ENCODE results near the gene CYP2E1.
"Not testable (repeated sequence)": the region's sequence is repeated elsewhere in the genome, so short reads cannot be mapped to it uniquely, and the experiment has no call there.

CYP2E1 gene

GRCh38 chr10:133528845-133529575 is 1.8 kb downstream of the CYP2E1 start:
- no peak for DNase-seq

DNA sequence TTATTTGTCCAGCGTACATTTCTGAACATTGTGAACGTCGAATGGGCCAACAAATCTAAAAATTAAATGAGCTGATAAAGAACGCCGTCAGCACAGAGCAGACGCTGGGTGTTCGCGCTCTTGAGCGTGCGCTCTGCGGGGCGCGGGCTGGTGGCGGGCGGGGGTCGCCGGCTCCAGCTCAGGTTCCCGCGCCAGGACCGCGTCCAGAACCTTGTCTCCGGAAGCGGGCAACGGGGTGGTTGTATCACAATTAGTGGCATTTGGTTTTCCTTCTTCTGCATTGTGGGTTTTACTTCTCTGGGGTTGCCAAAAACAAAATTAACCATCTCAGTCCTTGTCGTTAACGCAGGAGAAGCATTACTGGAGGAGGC is 2.4 kb downstream of the CYP2E1 start:
- DNase-seq = no peak

DNA sequence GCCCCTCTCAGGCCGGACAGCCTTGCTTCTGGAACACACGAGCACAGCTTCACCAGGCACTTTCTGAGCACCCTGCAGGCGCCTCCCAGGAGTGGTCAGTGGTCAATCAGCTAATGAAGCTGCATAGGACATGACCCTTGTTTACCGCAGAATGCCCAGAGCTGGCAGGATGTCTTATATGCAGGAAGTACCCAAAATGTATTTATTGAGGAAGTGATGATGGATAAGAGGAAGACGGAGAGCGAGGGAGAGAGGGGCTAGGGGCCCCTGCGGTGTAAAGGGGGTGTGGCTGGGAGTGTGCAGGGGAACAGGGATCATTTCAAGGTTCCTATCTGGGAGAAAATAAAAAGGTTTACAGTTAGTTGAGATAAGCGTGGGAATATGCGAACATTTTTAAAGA is 3.3 kb downstream of the CYP2E1 start:
- DNase-seq = no peak

DNA sequence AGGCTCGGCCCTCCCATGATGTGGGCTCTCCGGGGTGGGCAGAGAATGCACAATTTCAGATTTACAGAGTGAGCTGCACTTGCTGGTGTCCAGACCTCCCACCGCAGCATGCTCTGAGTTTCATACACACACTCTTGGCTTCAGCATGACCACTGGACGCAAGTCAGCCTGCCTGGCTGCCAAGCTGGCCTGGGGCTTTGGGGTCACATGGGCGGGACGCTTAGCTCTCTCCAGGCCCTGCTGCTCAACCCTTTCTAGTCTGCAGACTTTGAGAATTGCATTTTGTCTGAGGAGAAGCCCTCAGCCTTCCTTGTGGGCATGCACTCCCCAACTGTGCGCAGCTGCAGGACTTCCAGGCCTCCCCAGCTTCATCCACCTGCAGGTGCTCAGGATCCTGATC is 5.7 kb downstream of the CYP2E1 start:
- DNase-seq = no peak

DNA sequence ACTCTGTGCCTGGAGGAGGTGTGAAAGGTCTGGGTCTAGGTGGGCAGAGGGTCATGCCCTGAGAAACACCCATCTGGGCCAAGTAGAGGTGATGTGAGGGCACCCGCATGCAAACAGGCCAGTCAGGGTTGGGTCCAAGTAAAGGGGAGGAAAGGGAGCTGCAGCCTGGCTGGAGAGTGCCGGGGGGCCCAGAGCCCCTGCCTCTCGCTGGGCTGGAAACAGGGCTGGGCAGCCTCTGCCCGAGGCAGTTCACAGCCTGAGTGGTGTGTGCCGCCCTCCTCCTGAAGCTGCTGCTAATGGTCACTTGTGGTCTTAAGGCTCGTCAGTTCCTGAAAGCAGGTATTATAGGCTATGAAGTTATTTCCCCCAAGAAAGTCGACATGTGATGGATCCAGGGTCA is 7.3 kb downstream of the CYP2E1 start:
- no peak for DNase-seq

- DNase-seq = no peak
These were observed 9.0 kb downstream of the CYP2E1 start for GRCh38 chr10:133536198-133536597.

DNA sequence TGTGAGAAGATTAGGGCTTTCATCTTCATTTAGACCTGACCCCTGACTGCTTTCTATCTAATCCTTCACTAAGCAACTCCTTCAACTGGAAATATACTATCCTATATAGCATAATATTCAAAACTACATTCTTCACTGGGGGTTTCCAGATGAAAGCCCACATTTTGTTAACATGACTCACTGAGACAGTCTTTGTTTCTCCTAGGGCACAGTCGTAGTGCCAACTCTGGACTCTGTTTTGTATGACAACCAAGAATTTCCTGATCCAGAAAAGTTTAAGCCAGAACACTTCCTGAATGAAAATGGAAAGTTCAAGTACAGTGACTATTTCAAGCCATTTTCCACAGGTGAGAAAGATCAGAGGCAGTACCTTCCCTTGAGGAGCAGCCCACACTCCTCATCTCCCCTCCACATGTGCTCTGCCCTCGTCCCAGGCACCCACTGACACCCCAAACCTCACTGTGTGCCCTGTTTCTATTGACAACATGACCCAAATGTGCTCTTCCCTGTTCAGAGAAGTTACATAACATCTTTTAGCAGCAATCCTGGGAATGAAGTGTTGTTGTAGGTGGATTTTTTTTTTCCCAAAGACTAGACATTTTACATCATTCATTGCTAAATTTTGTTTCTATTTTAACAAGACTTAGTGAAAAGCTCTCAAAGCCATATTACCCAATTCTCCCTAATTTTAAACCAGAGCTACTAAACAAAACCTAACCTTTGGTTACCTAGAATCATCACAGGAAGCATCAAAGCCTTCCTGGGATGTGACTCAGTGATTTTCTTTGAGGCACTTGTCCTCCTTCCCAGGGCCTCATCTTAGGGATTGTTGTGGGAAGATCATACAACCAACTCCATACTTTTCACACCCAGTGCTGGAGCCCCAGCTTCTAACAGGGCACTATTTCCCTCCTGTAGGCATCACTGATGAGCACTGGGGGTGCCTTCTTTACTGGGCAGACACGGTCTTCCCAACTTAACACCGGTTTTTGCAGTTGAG is 10.7 kb downstream of the CYP2E1 start:
- no peak for DNase-seq

- DNase-seq = not testable (repeated sequence)
These were observed 14.3 kb downstream of the CYP2E1 start for GRCh38 chr10:133541441-133541975.

GRCh38 chr10:133544506-133544905 is 17.3 kb downstream of the CYP2E1 start:
- DNase-seq = no peak

GRCh38 chr10:133554600-133554999 is 27.4 kb downstream of the CYP2E1 start:
- no peak for DNase-seq

- no peak for DNase-seq
These were observed 28.4 kb downstream of the CYP2E1 start for GRCh38 chr10:133555521-133555920.

- no peak for DNase-seq
These were observed 30.2 kb downstream of the CYP2E1 start for GRCh38 chr10:133557381-133557780.

DNA sequence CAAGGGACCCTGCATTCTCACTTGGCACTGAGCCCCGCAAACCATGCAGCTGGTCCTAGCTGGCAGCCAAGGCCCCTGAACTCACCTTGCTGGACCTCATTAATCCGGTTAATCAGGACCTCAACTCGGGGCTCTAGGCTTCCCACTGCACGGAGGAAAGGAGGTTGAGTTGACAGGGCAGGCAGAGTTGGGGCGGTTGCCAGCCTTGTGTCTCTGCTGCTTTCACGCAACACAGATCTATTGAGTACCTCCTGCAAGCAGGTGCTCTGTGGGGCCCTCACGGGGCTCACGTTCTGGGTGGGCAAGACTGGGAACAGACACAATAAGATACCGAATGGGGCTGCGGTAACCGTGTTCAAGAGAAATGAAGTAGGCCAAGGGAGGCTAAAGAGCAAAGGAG is 32.1 kb downstream of the CYP2E1 start:
- DNase-seq = no peak

GRCh38 chr10:133564816-133565215 is 37.7 kb downstream of the CYP2E1 start:
- DNase-seq = no peak

GRCh38 chr10:133565441-133566294 is 38.5 kb downstream of the CYP2E1 start, which contains the start of gene SYCE1:
TSS of gene SYCE1 (minus strand) at chr10:133565583. CDS start at chr10:133565529, 54 bp downstream.
- no peak for DNase-seq

DNA sequence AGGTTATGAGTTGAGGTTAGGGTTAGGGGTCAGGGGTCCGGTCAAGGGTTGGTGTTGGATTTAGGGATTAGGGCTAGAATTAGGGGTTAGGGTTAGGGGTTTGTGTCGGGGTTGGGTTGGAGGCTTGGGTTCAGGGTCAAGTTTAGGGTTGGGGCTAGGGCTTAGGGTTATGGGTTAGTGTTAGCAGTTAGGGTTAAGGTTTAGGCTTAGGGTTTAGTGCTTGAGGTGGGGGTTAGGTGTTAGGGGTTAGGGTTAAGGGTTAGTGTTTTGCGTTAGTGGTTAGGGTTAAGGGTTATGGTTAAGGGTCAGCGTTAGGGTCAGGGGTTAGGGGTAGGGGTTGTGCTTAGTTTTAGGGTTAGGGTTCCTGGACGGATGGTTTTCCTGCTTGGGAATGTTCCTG is 40.0 kb downstream of the CYP2E1 start:
- DNase-seq = no peak

- DNase-seq = no peak
These were observed 40.6 kb downstream of the CYP2E1 start for GRCh38 chr10:133567609-133568286.

DNA sequence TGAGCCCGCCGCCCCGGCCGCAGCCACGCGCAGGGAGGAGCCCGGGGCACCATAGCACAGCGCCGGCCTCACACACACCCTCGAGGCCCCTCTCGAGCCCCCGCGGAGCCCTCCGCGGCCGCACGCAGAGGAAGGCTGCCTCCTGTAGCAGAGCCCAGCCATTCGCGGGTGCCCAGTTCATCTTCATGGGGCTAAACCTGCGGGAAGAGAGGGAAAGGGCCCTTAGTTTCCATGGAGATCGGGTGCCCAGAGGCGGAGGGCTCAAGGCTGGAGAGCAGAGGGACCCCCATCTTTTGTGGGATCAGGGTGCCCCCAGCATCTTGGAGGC is 41.1 kb downstream of the CYP2E1 start:
- DNase-seq = no peak

DNA sequence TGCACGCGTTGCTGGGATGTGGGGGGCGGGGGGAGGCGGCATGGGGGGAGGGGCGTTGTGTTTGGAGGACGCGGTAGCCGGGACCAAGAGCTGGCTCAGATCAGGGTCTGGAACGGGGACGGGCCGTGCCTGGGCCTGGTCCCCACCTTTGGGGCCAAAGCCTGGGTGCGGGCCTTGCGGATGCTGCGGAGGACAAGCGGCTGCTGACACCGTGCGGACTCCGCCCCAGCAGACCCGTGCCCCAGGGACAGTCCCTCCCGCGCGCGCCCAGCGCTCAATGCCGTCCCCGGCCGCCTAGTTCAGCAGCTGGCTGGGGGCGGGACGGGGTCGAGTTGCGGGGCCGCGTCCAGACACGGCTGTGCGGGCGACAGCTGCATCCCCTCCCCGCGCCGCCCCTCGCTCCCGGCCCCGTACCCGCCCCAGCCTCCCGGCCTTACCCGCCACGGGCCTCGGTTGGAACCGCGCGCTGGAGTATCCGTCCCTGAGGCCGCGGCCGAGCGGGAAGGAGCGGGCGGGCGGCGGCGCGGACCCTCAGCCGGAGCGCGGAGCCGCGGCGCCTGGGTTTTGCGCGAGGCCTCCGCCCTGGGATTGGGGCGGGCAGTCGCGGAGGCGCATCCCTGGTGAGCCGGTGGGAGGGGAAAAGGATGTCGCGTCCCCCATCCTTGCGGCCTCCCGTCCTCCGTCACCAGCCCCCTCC is 41.8 kb downstream of the CYP2E1 start:
- not testable (repeated sequence) for DNase-seq

DNA sequence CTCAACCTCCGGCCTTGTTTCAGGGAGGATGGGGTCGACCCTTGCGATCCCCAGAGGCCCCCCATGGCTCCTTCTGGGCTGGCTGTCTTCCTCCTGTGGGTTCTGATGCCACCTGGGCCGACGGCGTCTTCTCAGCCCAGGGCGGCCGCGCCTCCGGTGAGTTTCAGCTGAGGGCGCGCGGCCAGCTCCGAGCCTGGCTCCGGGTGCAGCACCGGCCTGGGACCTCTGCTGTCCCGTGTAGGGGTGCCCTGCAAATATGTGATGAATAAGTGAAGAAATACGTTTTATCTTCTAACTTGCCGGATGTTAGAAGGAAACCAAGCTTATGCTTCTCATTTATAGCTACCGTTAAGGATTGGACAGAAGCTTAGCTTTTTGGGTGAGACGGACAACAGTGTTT is 42.6 kb downstream of the CYP2E1 start:
- DNase-seq = not testable (repeated sequence)

DNA sequence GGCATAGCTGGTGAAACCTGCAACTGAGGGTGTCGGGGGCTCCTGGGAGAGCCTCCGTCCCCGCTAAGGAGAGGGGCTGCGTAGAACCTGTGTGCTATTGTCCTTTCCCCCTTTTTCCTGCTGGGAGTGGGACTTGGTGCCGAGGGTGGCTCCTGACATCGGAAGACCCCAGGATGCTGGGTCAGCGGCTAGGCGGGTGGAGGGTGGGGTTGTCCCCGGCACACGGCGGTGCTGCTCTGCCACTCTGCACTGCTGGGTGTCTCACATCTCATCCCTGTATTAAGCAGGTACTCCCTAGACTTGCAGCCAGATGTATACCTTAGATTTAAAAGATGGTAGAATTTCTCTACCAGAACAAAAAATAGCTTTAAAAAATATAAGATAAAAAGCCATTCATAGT is 44.9 kb downstream of the CYP2E1 start:
- not testable (repeated sequence) for DNase-seq

DNA sequence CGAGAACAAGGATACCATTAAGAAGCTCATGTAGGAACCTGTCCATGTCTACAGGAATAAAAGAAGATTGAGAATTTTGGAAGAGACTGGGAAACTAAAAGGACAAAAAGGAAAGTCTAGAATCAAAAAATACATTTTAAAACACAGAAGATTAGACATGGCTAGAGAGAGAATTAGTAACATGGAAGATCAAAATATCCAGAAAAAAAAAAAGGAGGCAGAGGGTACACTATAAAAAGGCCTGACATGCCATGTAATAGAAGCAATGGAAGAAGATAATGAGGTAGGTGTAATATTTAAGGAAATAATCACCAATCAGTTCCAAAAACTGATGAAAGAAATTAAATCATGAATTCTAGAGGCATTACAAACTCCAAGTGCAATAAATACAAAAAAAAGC is 46.3 kb downstream of the CYP2E1 start:
- DNase-seq = not testable (repeated sequence)

Measured in stimulated activated CD4-positive, alpha-beta T cell treated with anti-CD3 and anti-CD28 coated beads, Interleukin-4, amount 100 ng/mL, for 24 hours (primary cell).